ENCODE results near the gene MMRN2.

The MMRN2 gene

DNA sequence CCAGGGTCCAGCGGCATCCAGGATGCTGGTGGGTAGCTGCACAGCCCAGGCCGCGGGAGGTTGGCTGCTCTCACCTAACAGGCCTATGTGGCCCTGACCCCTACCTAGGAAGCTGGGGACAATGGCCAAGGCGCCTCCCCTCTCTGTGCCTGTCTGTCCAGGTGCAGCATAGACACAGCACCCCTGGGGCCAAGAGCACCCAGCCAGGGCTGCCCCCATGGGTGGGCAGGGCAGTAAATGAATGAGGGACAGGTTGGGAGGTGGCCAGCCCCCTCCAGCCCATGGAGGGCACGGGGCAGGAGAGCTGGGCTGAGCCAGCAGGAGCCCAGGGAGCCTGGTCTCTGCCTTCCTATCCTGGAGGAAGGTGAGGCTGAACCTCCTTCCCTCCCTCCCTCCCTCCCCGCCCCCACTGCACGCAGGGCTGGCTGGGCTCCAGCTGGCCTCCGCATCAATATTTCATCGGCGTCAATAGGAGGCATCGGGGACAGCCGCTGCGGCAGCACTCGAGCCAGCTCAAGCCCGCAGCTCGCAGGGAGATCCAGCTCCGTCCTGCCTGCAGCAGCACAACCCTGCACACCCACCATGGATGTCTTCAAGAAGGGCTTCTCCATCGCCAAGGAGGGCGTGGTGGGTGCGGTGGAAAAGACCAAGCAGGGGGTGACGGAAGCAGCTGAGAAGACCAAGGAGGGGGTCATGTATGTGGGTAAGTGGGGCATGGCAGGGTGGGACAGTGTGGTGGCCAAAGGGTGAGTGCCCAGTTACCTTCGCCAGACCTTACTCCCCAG, 893 bp upstream of the MMRN2 start, which contains the start of gene SNCG:
TSS of gene SNCG (plus strand) at position 484 of the 785 bp plus-strand sequence. CDS start at position 583, 99 bp downstream.
- H3K4me3 ChIP-seq (ENCODE audit: low read length): no peak within 1 kb of the TSS
- no peak for TF ChIP-seq CTCF (conservative IDR thresholded peaks at IDR 0.05; ENCODE audit: low read length)
- no peak for DNase-seq (ENCODE audit: low read depth)

DNA sequence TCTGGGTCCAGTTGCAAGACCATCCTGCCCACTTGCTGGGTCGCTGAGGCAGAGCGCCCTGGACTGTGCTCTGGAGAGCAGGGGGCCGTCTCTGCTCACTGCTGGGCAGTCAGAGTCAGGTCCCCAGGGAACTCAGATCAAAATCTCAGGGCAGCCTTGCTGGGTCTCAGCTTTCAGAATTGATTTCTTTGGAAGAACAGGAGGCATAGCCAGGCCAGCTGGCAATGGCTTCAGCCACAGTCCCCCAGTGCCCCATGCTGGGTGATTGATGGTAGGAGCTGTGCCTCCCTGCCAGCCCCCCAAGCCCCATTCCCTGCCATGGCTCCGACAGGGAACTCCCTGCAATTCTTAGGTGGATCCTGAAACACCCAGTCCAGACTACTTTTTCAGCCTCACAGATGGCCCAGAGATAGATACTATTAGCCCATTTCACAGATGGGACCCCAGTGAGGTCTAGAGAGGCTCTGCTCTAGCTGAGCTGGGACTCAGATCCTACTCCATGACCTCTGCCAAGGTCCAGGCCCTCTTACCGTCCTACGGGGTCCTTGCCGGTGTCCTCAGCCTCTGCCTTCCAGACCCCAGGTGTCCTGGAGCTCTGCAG, 467 bp downstream of the MMRN2 start:
- no peak for TF ChIP-seq CTCF (conservative IDR thresholded peaks at IDR 0.05; ENCODE audit: low read length)
- no peak overlapping the region for H3K4me3 ChIP-seq (ENCODE audit: low read length)
- no peak for DNase-seq (ENCODE audit: low read depth)

DNA sequence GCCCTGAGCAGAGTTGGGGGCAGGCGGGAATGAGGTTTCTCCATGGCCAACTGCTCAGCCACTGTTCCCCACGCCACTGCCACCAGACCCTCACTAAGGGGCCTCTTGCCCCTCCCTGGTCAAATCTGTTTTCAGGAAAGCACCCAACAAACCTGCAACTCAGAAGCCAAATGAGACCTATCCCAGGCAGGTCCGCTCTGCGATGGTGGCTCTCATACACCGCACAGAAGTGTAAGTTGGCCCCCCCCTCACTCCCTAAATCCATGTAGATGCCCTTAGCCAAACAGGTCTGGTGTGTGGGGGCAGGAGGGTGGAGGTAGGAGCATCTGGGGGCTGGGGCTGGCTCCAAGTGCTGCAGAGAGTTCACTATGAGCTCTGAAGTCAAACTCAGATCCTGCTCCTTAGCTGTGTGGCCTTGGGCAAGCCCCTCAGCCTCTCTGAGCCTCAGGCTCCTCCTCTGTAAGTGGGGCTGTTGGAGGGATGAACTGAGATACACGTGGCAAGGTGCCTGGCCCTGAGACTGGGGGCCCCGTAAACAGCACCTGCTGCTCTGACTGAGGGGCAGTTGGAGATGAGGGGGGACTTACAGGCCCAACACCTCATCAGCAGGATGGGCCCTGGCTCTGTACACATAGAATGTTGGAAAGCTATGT, 1.1 kb downstream of the MMRN2 start:
- no peak overlapping the region for H3K4me3 ChIP-seq (ENCODE audit: low read length)
- no peak for DNase-seq (ENCODE audit: low read depth)
- TF ChIP-seq CTCF (conservative IDR thresholded peaks at IDR 0.05; ENCODE audit: low read length): no peak

DNA sequence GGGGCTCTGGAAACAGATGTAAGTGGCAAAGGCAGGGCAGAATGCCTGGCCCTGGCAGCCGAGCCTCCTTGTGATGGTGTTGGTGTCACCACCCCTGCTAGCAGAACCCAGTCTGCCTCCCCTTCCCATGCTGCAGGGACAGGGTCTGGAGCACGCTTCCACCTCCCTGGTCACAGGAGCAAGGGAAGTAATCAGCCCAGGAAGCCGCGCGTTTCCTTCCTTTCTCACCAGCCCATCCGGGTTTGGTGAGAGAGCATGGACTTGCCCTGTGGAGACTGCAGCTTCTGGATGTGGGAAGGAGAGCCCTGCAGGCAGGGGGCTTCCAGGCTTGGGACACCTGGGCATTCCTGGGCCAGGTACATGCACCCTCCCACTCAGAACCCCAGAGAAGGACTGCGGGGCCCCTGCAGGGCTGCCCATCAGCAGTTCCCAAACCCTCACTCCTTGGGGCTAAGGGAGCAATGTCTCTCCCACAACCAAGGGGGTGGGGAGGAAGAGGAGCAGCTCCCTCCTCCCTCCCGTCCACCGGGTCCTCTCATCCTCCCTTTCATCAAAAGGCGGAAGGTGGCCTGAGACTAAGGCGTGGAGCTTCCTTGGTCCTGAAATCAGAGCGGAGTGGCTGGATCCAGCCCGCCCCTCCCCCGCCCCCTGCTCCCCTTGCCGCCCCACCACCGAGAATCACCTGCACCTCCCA, 1.8 kb downstream of the MMRN2 start:
- TF ChIP-seq CTCF (conservative IDR thresholded peaks at IDR 0.05; ENCODE audit: low read length): no peak
- H3K4me3 ChIP-seq (ENCODE audit: low read length): no peak overlapping the region
- no peak for DNase-seq (ENCODE audit: low read depth)

DNA sequence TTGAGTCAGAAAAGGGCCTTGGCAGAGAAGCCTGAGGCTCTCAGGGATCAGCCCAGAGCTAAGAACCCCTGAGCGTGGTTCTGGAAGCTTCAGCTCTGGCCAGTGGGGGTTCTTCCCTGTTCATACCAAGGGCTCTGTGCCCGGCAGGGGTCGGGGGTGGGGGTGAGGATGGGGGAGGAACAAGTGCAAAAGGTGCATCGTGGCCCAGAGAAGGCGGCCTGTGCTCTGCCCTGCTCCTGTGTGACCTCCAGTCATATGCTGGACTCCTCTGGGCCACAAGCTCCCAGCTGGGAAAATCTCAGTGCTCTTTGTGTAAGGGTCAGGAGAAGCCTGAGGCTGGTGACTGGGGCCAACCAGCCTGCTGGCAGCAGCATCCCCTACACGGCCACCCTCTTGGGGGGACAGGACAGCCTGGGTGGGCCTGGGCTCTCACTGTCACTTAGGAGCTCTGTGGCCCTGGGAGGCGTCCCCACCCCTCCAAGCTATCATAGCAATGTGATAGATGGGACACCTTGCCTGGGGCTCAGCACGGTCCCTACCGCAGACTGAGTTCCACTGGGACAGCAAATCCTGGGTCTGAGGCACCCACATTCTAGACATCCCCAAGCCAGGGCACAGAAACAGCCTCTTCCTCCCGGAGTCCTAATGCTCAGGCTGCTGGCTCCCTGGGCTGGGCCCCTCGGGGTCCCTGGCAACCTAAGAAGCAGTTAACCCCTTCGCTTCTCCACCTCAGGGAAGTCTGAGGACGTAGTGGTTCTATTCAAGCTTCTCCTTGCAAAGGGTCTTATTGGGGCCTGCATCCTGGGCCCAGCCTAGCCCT, 2.5 kb downstream of the MMRN2 start:
- no peak for DNase-seq (ENCODE audit: low read depth)
- H3K4me3 ChIP-seq (ENCODE audit: low read length): no peak overlapping the region
- TF ChIP-seq CTCF (conservative IDR thresholded peaks at IDR 0.05; ENCODE audit: low read length): no peak
